ENCODE measurements around the gene DAPK2. TPM values are rescaled to one million over a fixed set of nuclear protein-coding genes. Genes with fewer than 3 reads are reported as not detected.

Gene DAPK2
- total and polyA plus RNA-seq, 2 of the 13 experiments (the other 11 are each of a cell fraction or from before 2014, with no cell fraction given): 0.33 to 0.63 TPM

- POLR2A ChIA-PET: no interaction called here
- 29% methylated on average over 1 of the region's 1 CpG for WGBS (ENCODE audit: low lambda C conversion rate)
- Histone ChIP-seq H3K27me3 (ENCODE audit: control insufficient read depth in 1 of 2, insufficient read depth in 2 of 2, low read length in 2 of 2) (peaks cover 0 to 1% of the 10 kb centered on the region in 2 experiments; a peak in 2 of 5 replicates), H3K9ac (ENCODE audit: insufficient read depth, low read depth, low read length) (no peak overlapping the region), H3K36me3 (replicated peaks in 1 of 2; ENCODE audit: control insufficient read depth in 1 of 2, insufficient read depth in 2 of 2, low read length in 2 of 2) (no peaks in the 10 kb centered on the region), H3K9me3 (ENCODE audit: low read length) (peaks cover 8% of the 10 kb centered on the region; the same call in 1 of the 2 replicates), H3K4me2 (ENCODE audit: low read depth, low read length) (no peak overlapping the region), H3K4me1 (ENCODE audit: insufficient read depth, low read length) (peaks cover 27% of the 10 kb centered on the region), H4K20me1 (ENCODE audit: insufficient read depth, low read length) (no peaks in the 10 kb centered on the region), H2AFZ (ENCODE audit: low read length) (no peak overlapping the region), H3K4me3 (replicated peaks in 1 of 3; ENCODE audit: insufficient read depth in 1 of 3, low read depth in 2 of 3, low read length in 3 of 3) (no peak overlapping the region), H3K27ac (ENCODE audit: extremely low read length, insufficient read depth, low read length) (no peak overlapping the region), H3K79me2 (ENCODE audit: insufficient read depth, low read length) (no peaks in the 10 kb centered on the region)
- DNase-seq (ENCODE audit: low spot score) (no peak), ATAC-seq (no peak), FAIRE-seq (no peak)
- TF ChIP-seq KDM4B (CRISPR knock-in tag; IDR thresholded peaks at IDR 0.05) (no peak), FUBP1 (CRISPR knock-in tag; IDR thresholded peaks at IDR 0.05; ENCODE audit: borderline replicate concordance) (no peak), RARG (CRISPR knock-in tag; IDR thresholded peaks at IDR 0.05; ENCODE audit: low read depth) (no peak), ZNF225 (CRISPR knock-in tag; IDR thresholded peaks at IDR 0.05) (no peak), ZNF557 (CRISPR knock-in tag; IDR thresholded peaks at IDR 0.05) (no peak), E2F5 (CRISPR knock-in tag; conservative IDR thresholded peaks at IDR 0.05) (no peak), FOXO4 (CRISPR knock-in tag; conservative IDR thresholded peaks at IDR 0.05) (no peak), HMGA1 (CRISPR knock-in tag; conservative IDR thresholded peaks at IDR 0.05) (no peak), ZNF747 (CRISPR knock-in tag; IDR thresholded peaks at IDR 0.05; ENCODE audit: borderline replicate concordance) (no peak), ZNF30 (CRISPR knock-in tag; IDR thresholded peaks at IDR 0.05) (no peak), ZNF580 (CRISPR knock-in tag; IDR thresholded peaks at IDR 0.05; ENCODE audit: borderline replicate concordance, low read depth) (no peak), SAFB2 (CRISPR knock-in tag; IDR thresholded peaks at IDR 0.05; ENCODE audit: borderline replicate concordance, low read depth) (no peak), IKZF5 (CRISPR knock-in tag; IDR thresholded peaks at IDR 0.05) (no peak), MAFK (conservative IDR thresholded peaks at IDR 0.05 in 1 of 2, IDR thresholded peaks at IDR 0.05 in 1 of 2; ENCODE audit: low read length in 2 of 2) (no peak), ZNF589 (CRISPR knock-in tag; conservative IDR thresholded peaks at IDR 0.05) (no peak), SIN3B (IDR thresholded peaks at IDR 0.05; ENCODE audit: low read length) (no peak), RBFOX2 (IDR thresholded peaks at IDR 0.05; ENCODE audit: low read depth, low read length) (no peak)
- intact Hi-C loops (cut with micrococcal nuclease; ENCODE audit: unreplicated experiment) (no loop called here), in situ Hi-C loops (cut with HindIII; ENCODE audit: extremely low pct_ligation_motif_present, low pct_unique_long_range_greater_than_20kb) (no loop called here)
- CTCF ChIA-PET (ENCODE audit: low intra/inter-chr PET ratio, low total read pairs): no interaction called here
- no TSS peak for BruUV-seq (replicated peaks)
Measured at GRCh38 chr15:64023220-64023619, 23.1 kb downstream of the DAPK2 start.

Measured in HepG2 (cell line).